LNCaP clone FGC (cell line): ENCODE measurements around the gene STAT6.

Experiments used
- DNase-seq: peaks from one replicate; pipeline ENCODE4 v3.0.0-alpha.2; 2011; ENCODE audit warnings: low read depth
- H3K4me3 ChIP-seq: 2 replicates; pipeline ENCODE4 v1.5.1; 2011; ENCODE audit warnings: mild to moderate bottlenecking, low read depth, low read length, control low read depth
- CTCF ChIP-seq: IDR thresholded peaks from 2 replicates; pipeline ENCODE4 v1.5.1; 2012; ENCODE audit warnings: mild to moderate bottlenecking; ENCODE audit not compliant: control insufficient read depth, insufficient read depth; ENCODE audit errors: extremely low read depth

STAT6 gene

DNA sequence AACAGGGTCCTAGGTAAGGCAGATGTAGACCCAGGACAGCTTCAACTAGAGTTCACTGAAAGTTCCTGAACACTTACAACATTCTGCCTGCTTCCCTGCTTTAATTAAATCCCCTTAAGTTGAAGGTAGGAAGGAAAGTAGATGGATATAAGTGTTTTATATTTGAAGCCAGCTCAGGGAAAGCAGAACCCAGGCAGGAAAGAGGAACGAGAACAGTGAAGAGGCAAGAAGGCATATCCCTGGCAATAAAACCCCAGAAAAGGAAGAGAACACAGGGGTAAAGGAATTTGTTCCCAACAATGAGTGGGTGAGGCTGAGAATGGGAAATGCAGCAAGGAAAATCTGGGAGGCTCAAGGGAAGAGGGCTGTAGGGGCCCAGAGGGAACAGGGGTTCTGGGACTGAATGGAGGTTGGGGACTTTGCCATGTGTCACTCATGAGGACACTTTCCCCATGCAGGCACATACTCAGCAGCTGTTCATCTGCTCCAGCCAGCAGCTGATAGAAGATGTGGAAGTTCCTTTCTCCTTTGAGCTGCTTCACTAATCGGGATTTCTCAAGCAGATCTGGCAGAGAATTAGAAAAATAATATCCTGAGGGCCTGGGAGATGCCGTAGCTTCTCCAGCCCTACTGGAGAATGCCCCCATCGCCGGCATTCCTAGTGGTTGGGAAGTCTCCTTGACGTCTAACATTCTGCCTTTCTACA is 64.9 kb downstream of the STAT6 start:
- no peak for TF ChIP-seq CTCF
- DNase-seq, result no peak
- no peak overlapping the region for H3K4me3 ChIP-seq
